Measurements from ENCODE around the gene PXDN.

The PXDN gene

DNA sequence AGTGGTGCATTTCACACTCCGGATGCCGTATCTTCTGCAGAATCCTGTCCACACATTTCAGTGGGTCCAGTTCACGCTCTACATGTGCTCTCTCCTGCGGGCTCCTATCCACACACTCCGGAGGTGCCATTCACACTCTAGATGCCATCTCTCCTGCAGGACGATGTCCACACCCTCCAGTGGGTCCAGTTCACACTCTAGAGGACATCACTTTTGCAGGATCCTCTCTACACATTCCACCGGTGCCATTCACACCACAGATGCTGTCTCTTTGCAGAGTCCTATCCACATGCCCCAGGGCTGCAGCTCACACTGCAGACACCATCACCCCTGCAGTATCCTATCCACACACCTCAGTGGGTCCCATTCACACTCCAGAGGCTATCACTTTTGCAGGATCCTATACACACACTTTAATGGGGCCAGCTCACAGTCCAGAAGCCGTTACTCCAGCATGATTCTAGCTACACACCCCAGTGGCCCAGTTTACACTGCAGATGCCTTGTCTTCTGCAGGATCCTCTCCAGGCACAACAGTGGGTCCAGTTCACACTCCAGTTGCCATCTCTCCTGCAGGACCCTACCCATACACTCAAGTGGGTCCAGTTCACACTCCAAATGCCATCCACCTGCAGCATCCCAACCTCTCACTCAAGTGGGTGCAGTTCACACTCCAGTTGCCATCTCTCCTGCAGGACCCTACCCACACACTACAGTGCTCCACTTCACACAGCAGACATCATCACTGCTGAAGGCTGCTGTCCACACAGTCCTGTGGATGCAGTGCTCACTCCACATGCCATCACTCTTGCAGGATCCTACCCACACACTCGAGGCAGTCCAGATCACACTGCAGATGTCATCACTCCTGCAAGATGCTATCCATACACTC is 2.1 kb upstream of the PXDN start:
- no peaks in the 10 kb centered on the region for H3K36me3 ChIP-seq (ENCODE audit: control insufficient read depth, insufficient read depth, low read length)
- no peak for DNase-seq (ENCODE audit: extremely low read depth, insufficient read length)
- H3K27me3 ChIP-seq (replicated peaks; ENCODE audit: control insufficient read depth, insufficient read depth, low read length), result no peaks in the 10 kb centered on the region
- no peak overlapping the region for H3K4me3 ChIP-seq (replicated peaks; ENCODE audit: low read depth, low read length)
- TF ChIP-seq, protein P1, sequence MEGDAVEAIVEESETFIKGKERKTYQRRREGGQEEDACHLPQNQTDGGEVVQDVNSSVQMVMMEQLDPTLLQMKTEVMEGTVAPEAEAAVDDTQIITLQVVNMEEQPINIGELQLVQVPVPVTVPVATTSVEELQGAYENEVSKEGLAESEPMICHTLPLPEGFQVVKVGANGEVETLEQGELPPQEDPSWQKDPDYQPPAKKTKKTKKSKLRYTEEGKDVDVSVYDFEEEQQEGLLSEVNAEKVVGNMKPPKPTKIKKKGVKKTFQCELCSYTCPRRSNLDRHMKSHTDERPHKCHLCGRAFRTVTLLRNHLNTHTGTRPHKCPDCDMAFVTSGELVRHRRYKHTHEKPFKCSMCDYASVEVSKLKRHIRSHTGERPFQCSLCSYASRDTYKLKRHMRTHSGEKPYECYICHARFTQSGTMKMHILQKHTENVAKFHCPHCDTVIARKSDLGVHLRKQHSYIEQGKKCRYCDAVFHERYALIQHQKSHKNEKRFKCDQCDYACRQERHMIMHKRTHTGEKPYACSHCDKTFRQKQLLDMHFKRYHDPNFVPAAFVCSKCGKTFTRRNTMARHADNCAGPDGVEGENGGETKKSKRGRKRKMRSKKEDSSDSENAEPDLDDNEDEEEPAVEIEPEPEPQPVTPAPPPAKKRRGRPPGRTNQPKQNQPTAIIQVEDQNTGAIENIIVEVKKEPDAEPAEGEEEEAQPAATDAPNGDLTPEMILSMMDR (IDR thresholded peaks at IDR 0.05; ENCODE audit: insufficient read depth, low read length, poor library complexity, severe bottlenecking), result no peak

DNA sequence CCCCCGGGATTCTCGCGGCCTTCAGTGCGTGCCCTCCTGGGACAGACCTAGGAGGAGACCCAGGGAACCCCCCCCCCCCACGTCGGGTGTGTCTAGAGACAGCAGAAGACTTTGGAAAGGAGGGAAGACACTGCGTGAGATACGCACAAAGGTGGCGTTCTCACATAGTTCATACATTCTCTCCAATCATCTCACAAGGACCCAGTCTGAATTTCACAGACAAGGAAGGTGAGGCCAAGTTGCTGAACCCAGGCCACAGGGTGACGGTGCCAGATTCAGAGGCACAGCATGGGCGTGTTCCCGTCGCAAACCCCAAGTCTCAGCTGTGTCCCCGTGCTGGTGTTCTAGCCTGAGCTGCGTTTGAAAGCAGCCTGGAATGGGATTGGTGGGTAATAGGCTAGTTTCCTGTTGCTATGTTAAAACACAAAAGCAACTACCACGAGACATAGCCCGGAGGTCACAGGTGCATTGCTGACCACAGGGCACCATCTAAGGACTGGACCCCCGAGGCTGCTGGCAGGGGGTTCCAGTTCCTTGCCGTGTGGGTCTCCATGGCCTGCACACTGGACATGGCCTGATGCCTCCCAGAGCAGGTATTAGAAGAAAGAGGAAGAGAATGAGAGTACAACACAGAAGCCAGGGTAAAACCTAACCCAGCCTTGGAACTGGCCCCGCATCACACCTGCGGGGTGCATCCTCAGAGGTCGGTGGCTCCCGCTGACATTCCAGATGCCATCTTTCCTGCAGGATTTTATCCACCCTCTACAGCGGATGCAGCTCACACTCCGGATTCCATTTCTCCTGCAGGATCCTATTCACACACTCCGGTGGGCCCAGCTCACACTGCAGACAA is 1.1 kb upstream of the PXDN start:
- no peak overlapping the region for H3K4me3 ChIP-seq (replicated peaks; ENCODE audit: low read depth, low read length)
- H3K36me3 ChIP-seq (ENCODE audit: control insufficient read depth, insufficient read depth, low read length), result no peaks in the 10 kb centered on the region
- TF ChIP-seq, protein P1 (IDR thresholded peaks at IDR 0.05; ENCODE audit: insufficient read depth, low read length, poor library complexity, severe bottlenecking), result no peak
- no peaks in the 10 kb centered on the region for H3K27me3 ChIP-seq (replicated peaks; ENCODE audit: control insufficient read depth, insufficient read depth, low read length)
- no peak for DNase-seq (ENCODE audit: extremely low read depth, insufficient read length)

DNA sequence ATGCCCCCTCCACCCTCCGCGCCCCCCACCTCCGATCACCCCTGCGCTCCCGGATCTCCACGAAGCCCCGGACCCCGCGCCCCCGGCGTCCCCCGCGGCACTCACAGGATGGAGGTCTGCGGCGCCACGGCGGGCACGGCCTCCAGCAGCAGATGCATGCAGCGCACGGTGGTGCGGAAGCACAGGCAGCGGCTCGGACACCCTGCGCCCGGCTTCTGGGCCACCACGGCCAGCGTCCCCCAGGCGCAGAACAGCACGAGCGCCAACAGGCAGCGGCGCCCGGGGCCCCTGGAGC is 217 bp downstream of the PXDN start:
- Histone ChIP-seq H3K4me3 (replicated peaks; ENCODE audit: low read depth, low read length) (no peak overlapping the region), H3K27me3 (replicated peaks; ENCODE audit: control insufficient read depth, insufficient read depth, low read length) (no peaks in the 10 kb centered on the region), H3K36me3 (ENCODE audit: control insufficient read depth, insufficient read depth, low read length) (no peaks in the 10 kb centered on the region)
- TF ChIP-seq, protein P1 (IDR thresholded peaks at IDR 0.05; ENCODE audit: insufficient read depth, low read length, poor library complexity, severe bottlenecking), result no peak
- no peak for DNase-seq (ENCODE audit: extremely low read depth, insufficient read length)

DNA sequence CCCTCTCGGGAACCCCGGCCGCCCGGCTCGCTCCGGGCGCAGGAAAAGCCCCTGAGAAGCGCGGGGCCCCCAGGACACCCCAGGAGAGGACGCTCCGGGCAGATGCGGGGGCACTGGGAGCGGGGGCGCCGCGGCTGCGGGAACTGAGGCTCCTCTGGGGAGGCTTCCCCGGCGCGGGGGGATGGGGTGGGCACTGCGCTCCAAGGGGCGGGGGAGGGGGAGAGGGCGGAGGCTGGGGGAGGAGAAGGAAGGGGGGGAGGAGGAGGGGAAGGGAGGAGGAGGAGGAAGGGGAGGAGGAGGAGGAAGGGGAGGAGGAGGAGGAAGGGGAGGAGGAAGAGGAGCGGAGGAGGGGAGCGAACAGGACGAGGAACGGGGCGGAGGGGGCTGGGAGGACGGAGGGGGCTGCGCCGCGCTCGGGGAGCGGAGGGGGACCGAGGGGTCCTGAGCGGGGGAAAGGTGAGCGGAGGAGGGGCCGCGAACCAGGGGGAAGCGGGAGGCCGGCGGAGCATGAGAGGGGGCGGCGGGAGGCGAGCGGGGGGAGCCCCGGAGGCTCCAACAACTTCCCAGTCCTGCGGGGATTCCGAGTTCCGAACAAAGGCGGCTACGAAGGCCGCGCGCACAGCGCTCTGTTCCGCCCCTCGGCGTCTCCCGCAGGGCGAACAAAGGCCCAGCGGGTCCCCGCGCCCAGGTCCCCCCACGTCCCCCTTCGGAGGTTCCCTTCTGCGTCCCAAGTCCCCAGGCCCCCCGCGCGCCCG is 742 bp downstream of the PXDN start:
- H3K4me3 ChIP-seq (replicated peaks; ENCODE audit: low read depth, low read length), result no peak overlapping the region
- DNase-seq (ENCODE audit: extremely low read depth, insufficient read length), result no peak
- H3K27me3 ChIP-seq (replicated peaks; ENCODE audit: control insufficient read depth, insufficient read depth, low read length), result no peaks in the 10 kb centered on the region
- TF ChIP-seq, protein P1 (IDR thresholded peaks at IDR 0.05; ENCODE audit: insufficient read depth, low read length, poor library complexity, severe bottlenecking), result no peak
- no peaks in the 10 kb centered on the region for H3K36me3 ChIP-seq (ENCODE audit: control insufficient read depth, insufficient read depth, low read length)

DNA sequence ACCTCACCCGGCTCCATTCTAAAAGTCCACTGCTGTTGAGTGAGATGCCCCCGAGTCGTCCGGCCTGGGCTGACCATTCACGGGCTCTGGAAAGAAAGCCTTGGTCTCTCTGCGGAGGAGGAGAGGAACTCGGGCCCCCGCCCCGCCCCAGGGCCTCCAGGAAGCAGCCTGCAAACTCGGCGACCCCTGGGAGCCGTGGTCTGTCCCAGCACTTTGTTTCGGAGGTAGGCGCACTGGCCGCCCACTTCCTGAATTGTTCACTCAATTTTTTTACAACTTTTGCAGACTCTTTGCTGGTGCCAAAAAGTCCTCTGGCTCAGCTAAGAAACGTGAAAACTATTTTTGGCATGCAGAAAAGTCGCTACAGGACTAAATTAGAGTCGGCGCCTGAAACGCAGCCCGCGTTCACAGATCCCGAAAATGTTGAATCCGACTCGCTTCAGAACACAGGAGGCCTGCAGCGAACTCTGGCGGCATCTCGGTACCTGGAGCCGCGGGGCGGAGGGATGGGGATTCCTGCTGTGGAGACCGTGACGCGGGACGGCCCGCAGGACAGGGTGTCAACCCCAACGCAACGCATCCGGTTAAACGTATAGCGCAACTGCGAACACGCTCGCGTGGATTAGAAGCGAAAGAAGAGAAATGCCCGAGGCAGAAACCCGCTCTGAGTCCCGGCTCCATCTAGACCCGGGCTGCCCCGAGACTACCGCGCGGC is 1.5 kb downstream of the PXDN start:
- Histone ChIP-seq H3K36me3 (ENCODE audit: control insufficient read depth, insufficient read depth, low read length) (no peaks in the 10 kb centered on the region), H3K4me3 (replicated peaks; ENCODE audit: low read depth, low read length) (no peak overlapping the region), H3K27me3 (replicated peaks; ENCODE audit: control insufficient read depth, insufficient read depth, low read length) (no peaks in the 10 kb centered on the region)
- no peak for DNase-seq (ENCODE audit: extremely low read depth, insufficient read length)
- TF ChIP-seq, protein P1 (IDR thresholded peaks at IDR 0.05; ENCODE audit: insufficient read depth, low read length, poor library complexity, severe bottlenecking), result no peak

All from GM06990 (cell line).